Activated CD8-positive, alpha-beta T cell treated with anti-CD3 and anti-CD28 coated beads, Interleukin-2, amount 10 ng/mL, durations not matched to agents 7 days and 5 days (primary cell): Measurements from ENCODE around the gene SFRP5. TPM values are rescaled to one million over a fixed set of nuclear protein-coding genes. Genes with fewer than 3 reads are reported as not detected.
A peak's percentile ranks its signal among the peaks of the same experiment; 100 is the strongest.

Source experiments
- ATAC-seq: fragments of 150-1000 bp; cut with Tn5 transposase; one replicate; pipeline ENCODE4 v1.10.0; 2021; ENCODE audit warnings: moderate library complexity
- CTCF ChIA-PET: fragments of 350-600 bp; sonication (Branson Sonifier 250); formaldehyde crosslinking; loops from one replicate; lab custom pipeline; 2021; ENCODE audit warnings: antibody characterized with exemption; lab: Charles Lee
- POLR2A ChIA-PET: fragments of 350-600 bp; sonication (Branson Sonifier 250); formaldehyde crosslinking; loops from one replicate; lab custom pipeline; 2021; ENCODE audit warnings: antibody characterized with exemption; lab: Charles Lee
- DNase-seq: peaks from one replicate; pipeline ENCODE4 v3.0.0-alpha.2; 2020
- H3K27ac Mint-ChIP-seq: one replicate; pipeline ENCODE4 v1.8.0; 2021; ENCODE audit warnings: mild to moderate bottlenecking, mixed read lengths
- H3K27me3 Mint-ChIP-seq: one replicate; pipeline ENCODE4 v1.8.0; 2021; ENCODE audit warnings: low read depth, mixed read lengths
- H3K36me3 Mint-ChIP-seq: one replicate; pipeline ENCODE4 v1.8.0; 2021; ENCODE audit warnings: low read depth, mixed read lengths
- H3K4me1 Mint-ChIP-seq: one replicate; pipeline ENCODE4 v1.8.0; 2021; ENCODE audit warnings: low read depth, mixed read lengths
- H3K4me3 Mint-ChIP-seq: one replicate; pipeline ENCODE4 v1.8.0; 2021; ENCODE audit warnings: mild to moderate bottlenecking, mixed read lengths
- H3K9me3 Mint-ChIP-seq: one replicate; pipeline ENCODE4 v1.8.0; 2022; ENCODE audit warnings: mixed read lengths; ENCODE audit not compliant: insufficient read depth
- total RNA-seq, 2 experiments: library from RNA; stranded (reverse); gene quantifications; one replicate each; pipeline ENCODE4 v1.2.3, GENCODE V29; 2021

SFRP5 gene
- total RNA-seq, 2 experiments from 2014 or later: 0.24 to 0.42 TPM

GRCh38 chr10:97762816-97763215, 9.0 kb downstream of the SFRP5 start:
- no peak overlapping the region for H3K4me3 Mint-ChIP-seq
- ChIA-PET CTCF (interaction anchor here (2.0 to 6.5 kb wide), 2 partner anchors 29 to 106 kb away, joined by 7 to 38 read pairs; no protein-coding TSS in a partner anchor), POLR2A (interaction anchor here (1.0 kb wide), 1 partner anchor 48 kb away, joined by 3 read pairs; no protein-coding TSS in a partner anchor)

GRCh38 chr10:97762056-97762455, 9.7 kb downstream of the SFRP5 start:
- Mint-ChIP-seq H3K36me3 (peaks cover 24% of the 10 kb centered on the region), H3K27ac (no peak overlapping the region), H3K9me3 (no peaks in the 10 kb centered on the region), H3K4me3 (no peak overlapping the region), H3K4me1 (peaks cover 5% of the 10 kb centered on the region), H3K27me3 (no peaks in the 10 kb centered on the region)
- ATAC-seq: no peak
- ChIA-PET POLR2A (no interaction called here), CTCF (interaction anchor here (2.0 to 6.5 kb wide), 2 partner anchors 30 to 107 kb away, joined by 7 to 38 read pairs; no protein-coding TSS in a partner anchor)
- no peak for DNase-seq

More at GRCh38 chr10:97762816-97763215, 9.0 kb downstream of the SFRP5 start:
- DNase-seq (no peak), ATAC-seq (no peak)
- Mint-ChIP-seq H3K27ac (no peak overlapping the region), H3K4me1 (peaks cover 5% of the 10 kb centered on the region), H3K9me3 (no peaks in the 10 kb centered on the region), H3K36me3 (peaks cover 20% of the 10 kb centered on the region), H3K27me3 (no peaks in the 10 kb centered on the region)

- ATAC-seq: no peak
- ChIA-PET CTCF (interaction anchor here (2.0 to 6.5 kb wide), 2 partner anchors 31 to 108 kb away, joined by 7 to 38 read pairs; no protein-coding TSS in a partner anchor), POLR2A (no interaction called here)
- Mint-ChIP-seq H3K27ac (no peak overlapping the region), H3K36me3 (peaks cover 27% of the 10 kb centered on the region), H3K9me3 (no peaks in the 10 kb centered on the region), H3K4me3 (no peak overlapping the region), H3K4me1 (peaks cover 5% of the 10 kb centered on the region), H3K27me3 (no peaks in the 10 kb centered on the region)
- DNase-seq: no peak
Observed at GRCh38 chr10:97761331-97761865, 10.4 kb downstream of the SFRP5 start.

DNA sequence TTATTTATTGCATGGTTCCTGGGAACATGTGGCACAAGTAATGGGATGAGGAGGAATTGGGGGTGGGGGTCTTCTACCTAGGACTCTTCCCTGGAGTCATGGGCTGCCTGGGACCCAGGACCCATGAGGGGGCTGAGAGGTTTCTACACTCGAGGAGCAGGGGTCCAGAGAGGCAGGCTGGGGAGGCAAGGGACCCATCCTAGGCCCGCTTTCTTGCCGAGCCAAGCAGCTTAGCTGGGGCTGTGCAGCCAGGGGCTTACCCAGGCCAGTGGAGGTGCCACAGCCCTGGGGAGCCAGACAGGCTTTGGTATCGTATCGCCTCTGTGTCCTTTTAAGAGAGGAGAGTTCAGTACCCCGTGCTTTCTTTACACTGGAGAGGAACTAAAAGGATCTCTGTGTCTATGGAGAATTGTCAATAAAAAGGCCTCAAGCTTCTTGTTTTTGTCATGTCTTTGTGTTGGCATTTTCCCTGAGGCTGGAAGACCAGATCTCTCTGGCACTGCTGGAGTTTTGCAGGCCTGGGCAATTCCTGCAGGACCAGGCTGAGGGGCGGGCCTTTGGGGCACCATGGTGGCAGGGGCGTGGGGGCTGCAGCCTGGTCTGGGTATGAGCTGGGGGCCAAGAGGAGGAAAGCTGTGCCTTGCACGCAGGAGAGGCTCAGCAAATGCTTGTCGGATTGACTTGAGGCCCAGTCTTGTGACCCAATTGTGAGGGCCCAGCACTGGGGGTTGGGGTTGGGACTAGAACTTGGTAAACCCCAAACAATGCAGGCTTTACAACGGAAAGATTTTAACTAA, 11.1 kb downstream of the SFRP5 start:
- H3K27ac Mint-ChIP-seq: no peak overlapping the region
- peaks cover 27% of the 10 kb centered on the region for H3K36me3 Mint-ChIP-seq
- no peaks in the 10 kb centered on the region for H3K27me3 Mint-ChIP-seq
- no peak overlapping the region for H3K4me3 Mint-ChIP-seq
- DNase-seq (no peak), ATAC-seq (no peak)
- H3K4me1 Mint-ChIP-seq: peaks cover 5% of the 10 kb centered on the region
- H3K9me3 Mint-ChIP-seq: no peaks in the 10 kb centered on the region
- POLR2A ChIA-PET: no interaction called here
- CTCF ChIA-PET: interaction anchor here (1.0 to 6.5 kb wide), 5 partner anchors 10 to 108 kb away, joined by 3 to 38 read pairs (median 5); partner anchors contain the start of gene AVPI1

- ChIA-PET POLR2A (no interaction called here), CTCF (interaction anchor here (1.0 to 6.5 kb wide), 6 partner anchors 9 to 109 kb away, joined by 3 to 38 read pairs (median 4); partner anchors contain the start of gene AVPI1)
- H3K4me1 Mint-ChIP-seq: peaks cover 5% of the 10 kb centered on the region
Observed at GRCh38 chr10:97759946-97760345, 11.9 kb downstream of the SFRP5 start.

DNA sequence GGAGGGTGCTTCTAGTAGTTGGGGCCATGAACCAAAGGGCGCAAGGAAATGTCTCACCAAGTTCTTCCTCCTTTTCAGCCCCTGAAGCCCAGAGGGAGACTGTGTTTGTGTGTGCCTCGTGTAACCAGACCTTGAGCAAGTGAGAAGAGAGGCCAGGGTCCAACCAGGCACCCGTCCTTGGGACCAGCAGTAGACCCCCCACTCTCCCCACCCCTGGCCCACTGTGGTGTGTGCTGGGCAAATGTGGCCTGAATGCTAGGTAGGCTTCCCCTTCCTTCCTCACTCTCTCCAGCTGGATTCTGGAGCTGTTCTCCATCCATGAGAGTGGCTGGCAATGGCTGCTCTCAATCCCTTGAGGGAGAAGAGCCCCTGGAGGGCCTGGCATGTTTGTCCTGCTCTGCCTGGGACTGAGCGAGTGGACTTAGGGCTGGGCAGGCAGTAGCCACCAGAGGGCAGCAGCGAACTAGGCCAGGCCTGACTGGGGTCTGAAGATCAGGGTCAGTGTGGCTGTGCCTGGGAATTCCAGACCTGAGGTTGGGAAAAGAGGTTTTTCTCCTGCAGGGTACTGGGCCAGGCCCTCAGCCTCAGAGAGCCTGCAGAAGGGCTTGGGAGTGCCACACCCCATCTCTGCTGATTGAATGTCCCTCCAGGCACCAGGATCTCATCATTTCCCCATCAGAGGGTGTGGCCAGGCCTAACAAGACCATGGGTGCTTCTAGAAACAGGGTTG, 12.5 kb downstream of the SFRP5 start:
- H3K4me3 Mint-ChIP-seq: no peak overlapping the region
- H3K36me3 Mint-ChIP-seq: peaks cover 36% of the 10 kb centered on the region
- ATAC-seq: peak; percentile 82
- no peak overlapping the region for H3K27ac Mint-ChIP-seq
- H3K4me1 Mint-ChIP-seq: peaks cover under 1% of the 10 kb centered on the region
- ChIA-PET POLR2A (no interaction called here), CTCF (interaction anchor here (1.1 to 6.5 kb wide), 5 partner anchors 8 to 110 kb away, joined by 3 to 38 read pairs (median 5); partner anchors contain the start of gene AVPI1)
- DNase-seq: peak; percentile 68
- no peaks in the 10 kb centered on the region for H3K9me3 Mint-ChIP-seq
- no peaks in the 10 kb centered on the region for H3K27me3 Mint-ChIP-seq

More at GRCh38 chr10:97759946-97760345, 11.9 kb downstream of the SFRP5 start:
- no peaks in the 10 kb centered on the region for H3K27me3 Mint-ChIP-seq
- no peak overlapping the region for H3K27ac Mint-ChIP-seq
- no peaks in the 10 kb centered on the region for H3K9me3 Mint-ChIP-seq
- no peak for DNase-seq
- no peak for ATAC-seq
- peaks cover 31% of the 10 kb centered on the region for H3K36me3 Mint-ChIP-seq
- H3K4me3 Mint-ChIP-seq: no peak overlapping the region

DNA sequence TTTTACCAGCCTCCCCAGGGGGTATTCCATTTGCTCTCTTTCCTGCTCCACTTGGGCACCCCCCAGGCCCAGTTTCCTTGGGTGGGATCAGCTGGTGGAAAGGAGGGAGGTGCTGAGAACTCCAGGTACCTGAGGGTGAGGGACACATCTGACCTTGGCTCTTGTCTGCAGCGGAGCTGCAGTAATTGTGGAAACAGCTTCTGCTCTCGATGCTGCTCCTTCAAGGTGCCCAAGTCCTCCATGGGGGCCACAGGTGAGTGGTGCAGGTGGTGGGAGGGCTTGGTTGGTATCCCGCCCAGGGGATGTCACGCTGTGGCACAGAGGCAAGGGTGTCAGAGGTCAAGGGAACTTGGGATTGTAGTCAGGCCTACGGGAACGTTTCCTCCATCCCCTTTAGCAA, 14.3 kb downstream of the SFRP5 start:
- no peak overlapping the region for H3K27ac Mint-ChIP-seq
- CTCF ChIA-PET: interaction anchor here (1.2 to 6.5 kb wide), 2 partner anchors 34 to 112 kb away, joined by 3 to 38 read pairs; no protein-coding TSS in a partner anchor
- H3K4me1 Mint-ChIP-seq: no peaks in the 10 kb centered on the region
- POLR2A ChIA-PET: no interaction called here
- no peak for DNase-seq
- H3K36me3 Mint-ChIP-seq: peaks cover 42% of the 10 kb centered on the region
- no peaks in the 10 kb centered on the region for H3K9me3 Mint-ChIP-seq
- H3K27me3 Mint-ChIP-seq: no peaks in the 10 kb centered on the region
- H3K4me3 Mint-ChIP-seq: no peak overlapping the region
- ATAC-seq: no peak

DNA sequence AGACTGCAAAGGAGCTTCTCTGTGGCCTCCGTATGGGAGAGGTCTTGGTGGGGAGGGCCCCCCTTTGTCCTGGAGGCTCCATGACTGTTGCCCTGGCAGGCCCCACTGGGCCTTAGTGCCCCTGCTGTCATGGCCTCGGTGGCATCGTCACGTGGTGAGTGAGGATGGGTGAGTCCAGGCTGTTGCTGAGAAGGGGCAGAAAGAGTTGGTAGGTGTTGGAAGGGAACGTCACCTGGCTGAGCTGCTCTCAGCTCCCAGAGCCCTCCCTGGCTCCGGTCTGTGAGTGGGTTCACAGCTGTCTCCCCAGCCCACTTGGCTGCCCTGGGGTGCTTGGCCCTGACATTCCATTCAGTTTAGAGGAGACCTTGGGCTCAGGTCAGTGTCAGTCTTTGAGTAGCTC, 16.1 kb downstream of the SFRP5 start:
- POLR2A ChIA-PET: no interaction called here
- Mint-ChIP-seq H3K9me3 (no peaks in the 10 kb centered on the region), H3K36me3 (peaks cover 38% of the 10 kb centered on the region), H3K27me3 (no peaks in the 10 kb centered on the region), H3K4me3 (no peak overlapping the region), H3K4me1 (no peaks in the 10 kb centered on the region), H3K27ac (no peak overlapping the region)
- CTCF ChIA-PET: interaction anchor here (1.5 kb wide), 1 partner anchor 54 kb away, joined by 4 read pairs; no protein-coding TSS in a partner anchor
- DNase-seq: no peak
- no peak for ATAC-seq

DNA sequence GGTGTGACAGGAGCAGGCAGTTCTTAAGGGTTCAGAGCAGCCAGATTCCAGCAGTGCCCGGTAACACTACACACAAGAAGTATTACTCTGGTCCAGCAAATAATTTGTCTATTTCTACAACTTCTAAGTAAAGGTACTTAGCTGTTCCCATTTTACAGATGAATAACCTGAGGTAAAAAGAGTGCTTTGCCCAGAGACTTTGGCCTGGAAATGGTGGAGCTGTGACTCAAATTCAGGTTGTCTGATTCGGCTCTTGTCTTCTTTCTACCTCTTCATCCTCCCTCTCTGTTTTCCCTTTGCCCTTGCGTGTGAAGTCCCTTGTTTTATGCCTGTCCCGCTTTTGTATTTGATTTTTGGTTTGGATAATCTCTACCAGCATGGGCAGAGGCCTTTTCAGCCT, 17.1 kb downstream of the SFRP5 start:
- POLR2A ChIA-PET: no interaction called here
- peaks cover 43% of the 10 kb centered on the region for H3K36me3 Mint-ChIP-seq
- peak overlapping the region; percentile 18 for H3K27ac Mint-ChIP-seq
- H3K27me3 Mint-ChIP-seq: no peaks in the 10 kb centered on the region
- DNase-seq (no peak), ATAC-seq (no peak)
- CTCF ChIA-PET: no interaction called here
- no peaks in the 10 kb centered on the region for H3K4me1 Mint-ChIP-seq
- no peak overlapping the region for H3K4me3 Mint-ChIP-seq
- H3K9me3 Mint-ChIP-seq: no peaks in the 10 kb centered on the region

DNA sequence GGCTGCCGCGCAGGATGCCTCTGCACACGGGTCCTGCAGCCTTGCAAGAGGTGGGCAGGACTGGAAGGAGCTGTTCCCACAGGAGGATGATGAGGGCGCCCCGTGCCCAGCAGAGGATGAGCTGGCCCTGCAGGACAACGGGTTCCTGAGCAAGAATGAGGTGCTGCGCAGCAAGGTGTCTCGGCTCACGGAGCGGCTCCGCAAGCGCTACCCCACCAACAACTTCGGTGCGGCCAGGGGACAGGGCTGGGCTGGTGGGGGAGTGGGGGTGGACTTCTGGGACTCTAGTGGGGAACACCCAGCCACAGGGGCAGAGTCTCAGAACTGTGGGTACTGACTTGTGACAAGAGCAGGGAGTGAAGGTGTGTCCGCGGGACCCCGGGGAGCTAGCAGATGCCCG, 18.8 kb downstream of the SFRP5 start:
- no peak for ATAC-seq

DNA sequence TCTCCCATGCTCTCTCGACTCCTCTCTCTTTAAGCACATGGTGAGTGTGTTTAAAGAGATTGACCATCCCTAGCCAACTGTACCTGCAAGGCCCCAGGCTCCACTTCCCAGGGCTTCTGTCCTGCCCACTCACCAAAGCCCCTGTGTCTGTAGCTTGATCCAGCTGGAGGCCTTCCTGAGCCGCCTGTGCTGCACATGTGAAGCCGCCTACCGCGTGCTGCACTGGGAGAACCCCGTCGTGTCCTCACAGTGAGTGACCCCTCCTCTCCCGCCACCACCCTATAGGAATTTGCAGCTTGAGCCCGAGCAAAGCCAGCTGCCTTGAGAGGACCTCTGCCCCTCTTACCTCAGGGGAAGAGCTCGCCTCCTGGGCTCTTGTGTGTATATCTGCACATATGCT, 23.7 kb downstream of the SFRP5 start:
- H3K27ac Mint-ChIP-seq: no peak overlapping the region
- no peak for DNase-seq
- H3K36me3 Mint-ChIP-seq: peaks cover 55% of the 10 kb centered on the region
- ChIA-PET CTCF (interaction anchor here (0.8 to 2.5 kb wide), 6 partner anchors 11 to 167 kb away, joined by 3 to 8 read pairs (median 6); partner anchors contain the start of gene ZFYVE27), POLR2A (interaction anchor here (0.6 kb wide), 1 partner anchor 1930 kb away, joined by 3 read pairs; no protein-coding TSS in a partner anchor)
- H3K4me3 Mint-ChIP-seq: no peak overlapping the region
- peaks cover 4% of the 10 kb centered on the region for H3K4me1 Mint-ChIP-seq
- ATAC-seq: no peak
- no peaks in the 10 kb centered on the region for H3K27me3 Mint-ChIP-seq
- H3K9me3 Mint-ChIP-seq: no peaks in the 10 kb centered on the region

More for the DNA sequence above, 18.8 kb downstream of the SFRP5 start:
- H3K36me3 Mint-ChIP-seq: peaks cover 49% of the 10 kb centered on the region
- no peak for DNase-seq
- H3K4me3 Mint-ChIP-seq: no peak overlapping the region
- H3K4me1 Mint-ChIP-seq: no peaks in the 10 kb centered on the region
- CTCF ChIA-PET: interaction anchor here (1.1 kb wide), 1 partner anchor 19 kb away, joined by 3 read pairs; no protein-coding TSS in a partner anchor
- no peaks in the 10 kb centered on the region for H3K9me3 Mint-ChIP-seq
- H3K27ac Mint-ChIP-seq: no peak overlapping the region
- no peaks in the 10 kb centered on the region for H3K27me3 Mint-ChIP-seq
- POLR2A ChIA-PET: no interaction called here
